ENCODE data around the gene LARGE2.

- TF ChIP-seq REST (IDR thresholded peaks at IDR 0.05; ENCODE audit: low read depth) (no peak), CTCF (IDR thresholded peaks at IDR 0.05 in 2 of 3, conservative IDR thresholded peaks at IDR 0.05 in 1 of 3; ENCODE audit: borderline replicate concordance in 1 of 3, insufficient read depth in 1 of 3, low read depth in 2 of 3, low read length in 2 of 3) (no peak), YY1 (IDR thresholded peaks at IDR 0.05; ENCODE audit: extremely low read depth, insufficient replicate concordance, low read depth, low read length) (no peak), MAX (IDR thresholded peaks at IDR 0.05) (no peak)
Measured at GRCh38 chr11:45932217-45932616, 9.8 kb downstream of the LARGE2 start.

All from HCT116 (cell line).